HCT116 (cell line): ENCODE data around the gene DHX36. TPM values are rescaled to one million over a fixed set of nuclear protein-coding genes. Genes with fewer than 3 reads are reported as not detected.

Experiments used
- ATAC-seq: fragments of 200-7000 bp; cut with Tn5 transposase; 2 replicates; pipeline ENCODE4 v1.9.1; 2020; ENCODE audit warnings: mild to moderate bottlenecking, moderate library complexity
- BruUV-seq: library from RNA; stranded (reverse); fragments of 400-500 nt; replicated peaks from 2 replicates; lab custom pipeline; 2021; lab: Mats Ljungman, UMichigan
- CTCF ChIA-PET: fragments of 300-600 bp; sonication (Branson Sonifier 250); formaldehyde crosslinking; loops from one replicate; lab custom pipeline; 2021; ENCODE audit warnings: antibody characterized with exemption; lab: Charles Lee
- POLR2A ChIA-PET: fragments of 300-600, 350-600 bp; sonication (Branson Sonifier 250); formaldehyde crosslinking; loops from one replicate; lab custom pipeline; 2021; ENCODE audit warnings: antibody characterized with exemption; lab: Charles Lee
- RAD21 ChIA-PET, 2 experiments: fragments of 300-600 bp; sonication (Branson Sonifier 250); formaldehyde crosslinking; loops; one replicate each; lab custom pipeline; 2023; ENCODE audit warnings: low total read pairs in 2 of 2; ENCODE audit not compliant: uncharacterized antibody in 2 of 2, unreplicated experiment in 2 of 2, low non-redundant PET in 1 of 2; lab: Charles Lee
- DNase-seq: peaks from one replicate; pipeline ENCODE4 v3.0.0-alpha.2; 2010; ENCODE audit warnings: low read depth, low spot score
- H2AFZ ChIP-seq: fragments of 200-600 bp; shearing (Covaris generic), sonication (generic); 2 replicates; pipeline ENCODE4 v1.6.1; 2017; ENCODE audit warnings: low read depth, mixed run types, mixed read lengths, antibody characterized with exemption, low read length; ENCODE audit not compliant: poor library complexity, severe bottlenecking
- H3K27ac ChIP-seq: 2 replicates; pipeline ENCODE4 v1.5.1; 2012; ENCODE audit warnings: low read depth, low read length
- H3K27me3 ChIP-seq: fragments of 200-600 bp; sonication (generic); 2 replicates; pipeline ENCODE4 v1.6.1; 2016; ENCODE audit warnings: mixed run types, low read length, mixed read lengths; ENCODE audit not compliant: insufficient read depth
- H3K36me3 ChIP-seq, 2 experiments: fragments of 200-500 bp in 1 of 2; fragments of 200-600 bp in 1 of 2; sonication (Bioruptor generic) in 1 of 2; sonication (generic) in 1 of 2; 2 replicates each; pipeline versions ENCODE4 v1.5.1 to v1.6.1; 2014 to 2016; ENCODE audit warnings: low read length in 2 of 2, inconsistent platforms in 1 of 2, mixed read lengths in 1 of 2, mixed run types in 1 of 2; ENCODE audit not compliant: insufficient read depth in 2 of 2, control insufficient read depth in 1 of 2
- H3K4me1 ChIP-seq, 2 experiments: fragments of 200-600 bp in 1 of 2; sonication (generic) in 1 of 2; 2 replicates each; pipeline versions ENCODE4 v1.5.1 to v1.6.1; 2012 to 2017; ENCODE audit warnings: low read length in 2 of 2, inconsistent platforms in 1 of 2, mild to moderate bottlenecking in 1 of 2, mixed read lengths in 1 of 2, mixed run types in 1 of 2, moderate library complexity in 1 of 2; ENCODE audit not compliant: insufficient read depth in 2 of 2, control insufficient read depth in 1 of 2
- H3K4me2 ChIP-seq: fragments of 200-600 bp; sonication (generic); 2 replicates; pipeline ENCODE4 v1.6.1; 2017; ENCODE audit warnings: mixed run types, low read length, mixed read lengths
- H3K4me3 ChIP-seq, 2 experiments: fragments of 200-600 bp in 1 of 2; sonication (generic) in 1 of 2; replicated peaks in 1 of 2; 2 replicates each; pipeline ENCODE4 v1.5.1; 2011 to 2016; ENCODE audit warnings: low read length in 2 of 2, control low read depth in 1 of 2, low read depth in 1 of 2, mild to moderate bottlenecking in 1 of 2, mixed read lengths in 1 of 2, mixed run types in 1 of 2
- H3K79me2 ChIP-seq: fragments of 200-600 bp; sonication (generic); 2 replicates; pipeline ENCODE4 v1.6.1; 2017; ENCODE audit warnings: mild to moderate bottlenecking, mixed run types, low read length, moderate library complexity, mixed read lengths; ENCODE audit not compliant: insufficient read depth
- H3K9ac ChIP-seq: fragments of 200-600 bp; sonication (generic); 2 replicates; pipeline ENCODE4 v1.6.1; 2016; ENCODE audit warnings: low read length, mixed read lengths
- H3K9me2 ChIP-seq: fragments of 200-600 bp; sonication (generic), shearing (Covaris generic); 2 replicates; pipeline ENCODE4 v1.6.1; 2017; ENCODE audit warnings: mixed run types, mild to moderate bottlenecking, moderate library complexity; ENCODE audit not compliant: insufficient read depth
- H3K9me3 ChIP-seq, 2 experiments: fragments of 200-500 bp in 1 of 2; fragments of 200-600 bp in 1 of 2; sonication (Bioruptor generic) in 1 of 2; sonication (generic) in 1 of 2; 2 replicates each; pipeline ENCODE4 v1.6.1; 2014 to 2017; ENCODE audit warnings: low read length in 2 of 2, mixed read lengths in 2 of 2, inconsistent platforms in 1 of 2, low read depth in 1 of 2, mild to moderate bottlenecking in 1 of 2, mixed run types in 1 of 2, moderate library complexity in 1 of 2; ENCODE audit not compliant: control insufficient read depth in 1 of 2, insufficient read depth in 1 of 2
- H4K20me1 ChIP-seq: fragments of 200-600 bp; sonication (generic), shearing (Covaris generic); 2 replicates; pipeline ENCODE4 v1.6.1; 2017; ENCODE audit warnings: mixed run types, mild to moderate bottlenecking, moderate library complexity; ENCODE audit not compliant: insufficient read depth
- CBX3 ChIP-seq: IDR thresholded peaks from 2 replicates; pipeline ENCODE4 v1.6.1; 2012; ENCODE audit warnings: low read depth
- FOSL1 ChIP-seq: IDR thresholded peaks from 2 replicates; pipeline ENCODE4 v1.6.1; 2012; ENCODE audit warnings: low read depth
- JUND ChIP-seq: IDR thresholded peaks from 2 replicates; pipeline ENCODE4 v1.6.1; 2012
- RAD21 ChIP-seq: IDR thresholded peaks from 2 replicates; pipeline ENCODE4 v1.6.1; 2012; ENCODE audit warnings: low read depth, mild to moderate bottlenecking
- SP1 ChIP-seq: IDR thresholded peaks from 2 replicates; pipeline ENCODE4 v1.6.1; 2012; ENCODE audit warnings: low read depth
- TCF7L2 ChIP-seq: IDR thresholded peaks from 2 replicates; pipeline ENCODE4 v1.7.0; 2011; ENCODE audit warnings: borderline replicate concordance, inconsistent platforms; ENCODE audit not compliant: insufficient read depth, insufficient read length; ENCODE audit errors: extremely low read depth
- intact Hi-C: fragments of 100-400 bp; cut with micrococcal nuclease; formaldehyde crosslinking; loops from 2 replicates; pipeline ENCODE4 v1.10.0; 2022
- total RNA-seq: library from RNA; stranded (reverse); gene quantifications from one replicate; pipeline ENCODE4 v1.2.1, GENCODE V29; 2021; ENCODE audit not compliant: unreplicated experiment
- TF ChIP-seq, protein P1 (sequence below): IDR thresholded peaks from 2 replicates; pipeline ENCODE4 v1.6.1; 2012; ENCODE audit warnings: low read depth
- TF ChIP-seq, protein P2 (sequence below): IDR thresholded peaks from 2 replicates; pipeline ENCODE4 v1.6.1; 2012
- TF ChIP-seq, protein P3 (sequence below): IDR thresholded peaks from 2 replicates; pipeline ENCODE4 v1.6.1; 2012

DHX36 gene
- total RNA-seq, 1 experiment from 2014 or later, result 49.9 TPM

DNA sequence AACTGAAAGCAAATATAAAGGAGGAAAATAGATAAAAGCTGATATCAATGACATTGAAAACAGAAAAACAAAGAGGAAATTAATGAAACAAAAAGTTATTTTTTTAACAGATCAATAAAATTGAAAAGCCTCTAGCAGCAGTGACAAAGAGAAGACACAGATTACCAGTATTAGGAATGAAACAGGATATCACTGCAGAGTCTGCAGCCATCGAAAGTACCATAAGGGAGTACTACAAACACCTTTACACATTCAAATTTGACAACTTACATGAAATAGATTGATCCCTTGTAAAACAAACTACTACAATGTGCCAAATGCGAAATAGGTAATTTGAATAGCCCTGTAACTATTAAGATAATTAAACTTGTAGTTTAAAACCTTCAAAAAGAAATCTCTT lies 24.9 kb upstream of the DHX36 start:
- ChIA-PET RAD21 (no interaction called here), POLR2A (no interaction called here), CTCF (no interaction called here)
- ATAC-seq, result no peak
- TF ChIP-seq, protein P1, sequence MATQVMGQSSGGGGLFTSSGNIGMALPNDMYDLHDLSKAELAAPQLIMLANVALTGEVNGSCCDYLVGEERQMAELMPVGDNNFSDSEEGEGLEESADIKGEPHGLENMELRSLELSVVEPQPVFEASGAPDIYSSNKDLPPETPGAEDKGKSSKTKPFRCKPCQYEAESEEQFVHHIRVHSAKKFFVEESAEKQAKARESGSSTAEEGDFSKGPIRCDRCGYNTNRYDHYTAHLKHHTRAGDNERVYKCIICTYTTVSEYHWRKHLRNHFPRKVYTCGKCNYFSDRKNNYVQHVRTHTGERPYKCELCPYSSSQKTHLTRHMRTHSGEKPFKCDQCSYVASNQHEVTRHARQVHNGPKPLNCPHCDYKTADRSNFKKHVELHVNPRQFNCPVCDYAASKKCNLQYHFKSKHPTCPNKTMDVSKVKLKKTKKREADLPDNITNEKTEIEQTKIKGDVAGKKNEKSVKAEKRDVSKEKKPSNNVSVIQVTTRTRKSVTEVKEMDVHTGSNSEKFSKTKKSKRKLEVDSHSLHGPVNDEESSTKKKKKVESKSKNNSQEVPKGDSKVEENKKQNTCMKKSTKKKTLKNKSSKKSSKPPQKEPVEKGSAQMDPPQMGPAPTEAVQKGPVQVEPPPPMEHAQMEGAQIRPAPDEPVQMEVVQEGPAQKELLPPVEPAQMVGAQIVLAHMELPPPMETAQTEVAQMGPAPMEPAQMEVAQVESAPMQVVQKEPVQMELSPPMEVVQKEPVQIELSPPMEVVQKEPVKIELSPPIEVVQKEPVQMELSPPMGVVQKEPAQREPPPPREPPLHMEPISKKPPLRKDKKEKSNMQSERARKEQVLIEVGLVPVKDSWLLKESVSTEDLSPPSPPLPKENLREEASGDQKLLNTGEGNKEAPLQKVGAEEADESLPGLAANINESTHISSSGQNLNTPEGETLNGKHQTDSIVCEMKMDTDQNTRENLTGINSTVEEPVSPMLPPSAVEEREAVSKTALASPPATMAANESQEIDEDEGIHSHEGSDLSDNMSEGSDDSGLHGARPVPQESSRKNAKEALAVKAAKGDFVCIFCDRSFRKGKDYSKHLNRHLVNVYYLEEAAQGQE, result no peak
- TF ChIP-seq RAD21, result no peak
- no peak for TF ChIP-seq SP1
- TF ChIP-seq TCF7L2, result no peak
- TF ChIP-seq JUND, result no peak
- TF ChIP-seq, protein P2, sequence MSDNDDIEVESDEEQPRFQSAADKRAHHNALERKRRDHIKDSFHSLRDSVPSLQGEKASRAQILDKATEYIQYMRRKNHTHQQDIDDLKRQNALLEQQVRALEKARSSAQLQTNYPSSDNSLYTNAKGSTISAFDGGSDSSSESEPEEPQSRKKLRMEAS, result no peak
- TF ChIP-seq FOSL1, result no peak
- no peak for TF ChIP-seq CBX3
- TF ChIP-seq, protein P3, sequence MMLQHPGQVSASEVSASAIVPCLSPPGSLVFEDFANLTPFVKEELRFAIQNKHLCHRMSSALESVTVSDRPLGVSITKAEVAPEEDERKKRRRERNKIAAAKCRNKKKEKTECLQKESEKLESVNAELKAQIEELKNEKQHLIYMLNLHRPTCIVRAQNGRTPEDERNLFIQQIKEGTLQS, result no peak
- no TSS peak for BruUV-seq
- intact Hi-C loops, result no loop called here
- Histone ChIP-seq H3K4me3 (no peak overlapping the region), H4K20me1 (no peaks in the 10 kb centered on the region), H3K9me2 (no peaks in the 10 kb centered on the region), H3K4me1 (peaks cover 0 to 4% of the 10 kb centered on the region in 2 experiments; a peak in 1 of 4 replicates), H3K4me2 (no peak overlapping the region), H3K27ac (no peak overlapping the region), H3K27me3 (no peaks in the 10 kb centered on the region), H2AFZ (no peak overlapping the region), H3K9ac (no peak overlapping the region), H3K36me3 (no peaks in the 10 kb centered on the region), H3K79me2 (no peaks in the 10 kb centered on the region), H3K9me3 (no peaks in the 10 kb centered on the region)
- DNase-seq, result no peak
